Measurements from ENCODE around the gene P2RX4.
A peak's percentile ranks its signal among the peaks of the same experiment; 100 is the strongest.

The P2RX4 gene

DNA sequence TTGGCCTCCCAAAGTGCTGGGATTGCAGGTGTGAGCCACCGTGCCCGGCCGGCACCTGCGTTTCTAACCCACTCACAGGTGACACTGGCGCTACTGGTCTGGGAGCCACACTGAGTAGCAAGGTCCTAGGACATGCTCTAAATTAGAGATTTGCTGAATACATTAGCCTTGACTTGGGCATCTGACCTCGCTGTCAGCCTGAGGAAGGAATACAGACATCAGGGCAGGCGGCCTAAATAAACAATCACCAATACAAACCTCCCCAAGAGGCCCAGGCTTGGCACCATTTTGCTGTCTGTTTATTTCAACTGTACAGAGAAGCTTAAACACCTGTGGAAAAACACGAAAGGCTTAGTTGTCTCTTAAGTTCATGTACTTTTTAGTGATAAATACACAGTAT lies 27.5 kb downstream of the P2RX4 start:
- WGBS: 97% methylated on average over 8 of the region's 8 CpGs
- no peaks in the 10 kb centered on the region for H3K9me3 ChIP-seq (ENCODE audit: insufficient read depth, low read depth, low read length)
- H3K4me3 ChIP-seq (ENCODE audit: low read length): no peak overlapping the region
- no peak overlapping the region for H3K27ac ChIP-seq (ENCODE audit: low read depth, low read length)
- peaks cover 28% of the 10 kb centered on the region for H3K4me1 ChIP-seq (ENCODE audit: insufficient read depth, low read length)
- no peak overlapping the region for H3K9ac ChIP-seq (ENCODE audit: low read depth, low read length)
- H3K27me3 ChIP-seq (ENCODE audit: insufficient read depth, low read length): no peaks in the 10 kb centered on the region
- H3K36me3 ChIP-seq (ENCODE audit: insufficient read depth, low read length): 0 out of 2 replicates have a peak, but pooled peaks cover 4% of the 10 kb centered on the region

DNA sequence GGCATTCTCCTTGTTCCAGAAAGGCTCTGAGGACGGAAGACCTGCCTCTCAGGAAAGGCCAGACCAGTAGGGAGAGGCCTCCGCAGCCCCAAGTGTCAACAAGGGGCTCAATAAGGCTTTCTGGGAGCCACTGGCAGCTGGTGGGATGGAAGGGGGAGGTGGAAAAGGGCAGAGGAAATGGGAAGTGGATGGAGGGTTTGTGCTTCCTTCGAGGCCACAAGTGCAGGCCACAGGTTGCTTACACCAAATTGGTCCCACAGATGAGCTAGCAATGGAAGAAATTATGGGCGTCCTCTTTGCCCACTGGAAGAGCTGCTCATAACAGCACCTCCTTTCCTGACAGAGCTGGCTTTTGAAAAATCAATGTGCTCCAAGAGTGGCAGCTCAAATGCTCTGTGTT lies 28.2 kb downstream of the P2RX4 start:
- peaks cover 28% of the 10 kb centered on the region for H3K4me1 ChIP-seq (ENCODE audit: insufficient read depth, low read length)
- 89% methylated on average over 4 of the region's 4 CpGs for WGBS
- H3K9ac ChIP-seq (ENCODE audit: low read depth, low read length): no peak overlapping the region
- H3K4me3 ChIP-seq (ENCODE audit: low read length): no peak overlapping the region
- no peaks in the 10 kb centered on the region for H3K27me3 ChIP-seq (ENCODE audit: insufficient read depth, low read length)
- 0 out of 2 replicates have a peak, but pooled peaks cover 4% of the 10 kb centered on the region for H3K36me3 ChIP-seq (ENCODE audit: insufficient read depth, low read length)
- H3K27ac ChIP-seq (ENCODE audit: low read depth, low read length): peak overlapping the region; percentile 74; the same call in 1 of the 2 replicates
- H3K9me3 ChIP-seq (ENCODE audit: insufficient read depth, low read depth, low read length): no peaks in the 10 kb centered on the region

GRCh38 chr12:121238604-121239350 lies 28.8 kb downstream of the P2RX4 start:
- Histone ChIP-seq H3K4me1 (ENCODE audit: insufficient read depth, low read length) (peaks cover 28% of the 10 kb centered on the region), H3K9me3 (ENCODE audit: insufficient read depth, low read depth, low read length) (no peaks in the 10 kb centered on the region), H3K4me3 (ENCODE audit: low read length) (no peak overlapping the region), H3K36me3 (ENCODE audit: insufficient read depth, low read length) (peaks cover 9% of the 10 kb centered on the region), H3K27me3 (ENCODE audit: insufficient read depth, low read length) (no peaks in the 10 kb centered on the region), H3K9ac (ENCODE audit: low read depth, low read length) (no peak overlapping the region; the same call in 1 of the 2 replicates), H3K27ac (ENCODE audit: low read depth, low read length) (peak overlapping the region; percentile 74)
- 62% methylated on average over 7 of the region's 7 CpGs for WGBS

GRCh38 chr12:121239351-121240061 lies 29.6 kb downstream of the P2RX4 start:
- peaks cover 14% of the 10 kb centered on the region for H3K36me3 ChIP-seq (ENCODE audit: insufficient read depth, low read length)
- H3K27me3 ChIP-seq (ENCODE audit: insufficient read depth, low read length): no peaks in the 10 kb centered on the region
- 95% methylated on average over 6 of the region's 6 CpGs for WGBS
- peak overlapping the region; percentile 74 for H3K27ac ChIP-seq (ENCODE audit: low read depth, low read length)
- H3K9ac ChIP-seq (ENCODE audit: low read depth, low read length): no peak overlapping the region
- peaks cover 28% of the 10 kb centered on the region for H3K4me1 ChIP-seq (ENCODE audit: insufficient read depth, low read length)
- no peak overlapping the region for H3K4me3 ChIP-seq (ENCODE audit: low read length)
- no peaks in the 10 kb centered on the region for H3K9me3 ChIP-seq (ENCODE audit: insufficient read depth, low read depth, low read length)

DNA sequence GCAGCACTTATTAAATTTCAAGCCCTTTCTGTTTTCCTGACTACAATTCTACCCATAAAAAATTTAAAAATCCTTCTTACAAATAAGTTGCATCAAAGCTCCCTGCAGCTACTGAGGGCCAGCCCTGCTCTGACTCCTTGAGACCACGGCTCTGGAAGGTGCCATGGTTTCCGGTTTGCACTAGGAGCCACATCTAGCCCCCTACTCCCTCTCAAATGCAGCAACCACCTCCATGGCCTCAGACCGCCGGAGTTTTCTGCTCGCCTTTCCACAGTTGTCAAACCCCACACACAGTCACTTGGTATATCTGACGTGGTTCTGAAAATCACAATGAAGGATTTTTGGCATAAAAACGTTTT lies 30.1 kb downstream of the P2RX4 start:
- Histone ChIP-seq H3K27ac (ENCODE audit: low read depth, low read length) (no peak overlapping the region), H3K9me3 (ENCODE audit: insufficient read depth, low read depth, low read length) (no peaks in the 10 kb centered on the region), H3K9ac (ENCODE audit: low read depth, low read length) (no peak overlapping the region), H3K4me3 (ENCODE audit: low read length) (no peak overlapping the region), H3K4me1 (ENCODE audit: insufficient read depth, low read length) (peaks cover 28% of the 10 kb centered on the region), H3K27me3 (ENCODE audit: insufficient read depth, low read length) (no peaks in the 10 kb centered on the region), H3K36me3 (ENCODE audit: insufficient read depth, low read length) (peaks cover 19% of the 10 kb centered on the region)
- 93% methylated on average over 7 of the region's 7 CpGs for WGBS

- H3K27ac ChIP-seq (ENCODE audit: low read depth, low read length): no peak overlapping the region
- no peaks in the 10 kb centered on the region for H3K27me3 ChIP-seq (ENCODE audit: insufficient read depth, low read length)
- H3K4me3 ChIP-seq (ENCODE audit: low read length): no peak overlapping the region
- no peak overlapping the region for H3K9ac ChIP-seq (ENCODE audit: low read depth, low read length)
- no peaks in the 10 kb centered on the region for H3K9me3 ChIP-seq (ENCODE audit: insufficient read depth, low read depth, low read length)
- H3K4me1 ChIP-seq (ENCODE audit: insufficient read depth, low read length): peaks cover 28% of the 10 kb centered on the region
- peaks cover 20% of the 10 kb centered on the region for H3K36me3 ChIP-seq (ENCODE audit: insufficient read depth, low read length)
- 83% methylated on average over 38 of the region's 38 CpGs for WGBS
Observed at GRCh38 chr12:121240484-121241101, 30.7 kb downstream of the P2RX4 start.

GRCh38 chr12:121241156-121241970 lies 31.4 kb downstream of the P2RX4 start:
- H3K27ac ChIP-seq (ENCODE audit: low read depth, low read length): no peak overlapping the region
- H3K36me3 ChIP-seq (ENCODE audit: insufficient read depth, low read length): peaks cover 20% of the 10 kb centered on the region
- 93% methylated on average over 17 of the region's 17 CpGs for WGBS
- H3K9me3 ChIP-seq (ENCODE audit: insufficient read depth, low read depth, low read length): no peaks in the 10 kb centered on the region
- H3K9ac ChIP-seq (ENCODE audit: low read depth, low read length): no peak overlapping the region
- peaks cover 28% of the 10 kb centered on the region for H3K4me1 ChIP-seq (ENCODE audit: insufficient read depth, low read length)
- H3K27me3 ChIP-seq (ENCODE audit: insufficient read depth, low read length): no peaks in the 10 kb centered on the region
- no peak overlapping the region for H3K4me3 ChIP-seq (ENCODE audit: low read length)

- Histone ChIP-seq H3K4me1 (ENCODE audit: insufficient read depth, low read length) (0 out of 2 replicates have a peak, but pooled peaks cover 7% of the 10 kb centered on the region), H3K9ac (ENCODE audit: low read depth, low read length) (no peak overlapping the region), H3K36me3 (ENCODE audit: insufficient read depth, low read length) (peaks cover 41% of the 10 kb centered on the region), H3K9me3 (ENCODE audit: insufficient read depth, low read depth, low read length) (no peaks in the 10 kb centered on the region), H3K4me3 (ENCODE audit: low read length) (no peak overlapping the region), H3K27ac (ENCODE audit: low read depth, low read length) (no peak overlapping the region), H3K27me3 (ENCODE audit: insufficient read depth, low read length) (no peaks in the 10 kb centered on the region)
- 92% methylated on average over 14 of the region's 14 CpGs for WGBS
Observed at GRCh38 chr12:121245031-121245430, 35.1 kb downstream of the P2RX4 start.

- Histone ChIP-seq H3K9ac (ENCODE audit: low read depth, low read length) (no peak overlapping the region), H3K27me3 (ENCODE audit: insufficient read depth, low read length) (no peaks in the 10 kb centered on the region), H3K4me3 (ENCODE audit: low read length) (no peak overlapping the region), H3K27ac (ENCODE audit: low read depth, low read length) (no peak overlapping the region), H3K4me1 (ENCODE audit: insufficient read depth, low read length) (0 out of 2 replicates have a peak, but pooled peaks cover under 1% of the 10 kb centered on the region), H3K9me3 (ENCODE audit: insufficient read depth, low read depth, low read length) (no peaks in the 10 kb centered on the region), H3K36me3 (ENCODE audit: insufficient read depth, low read length) (peaks cover 50% of the 10 kb centered on the region)
- 87% methylated on average over 7 of the region's 7 CpGs for WGBS
Observed at GRCh38 chr12:121245951-121246350, 36.0 kb downstream of the P2RX4 start.

DNA sequence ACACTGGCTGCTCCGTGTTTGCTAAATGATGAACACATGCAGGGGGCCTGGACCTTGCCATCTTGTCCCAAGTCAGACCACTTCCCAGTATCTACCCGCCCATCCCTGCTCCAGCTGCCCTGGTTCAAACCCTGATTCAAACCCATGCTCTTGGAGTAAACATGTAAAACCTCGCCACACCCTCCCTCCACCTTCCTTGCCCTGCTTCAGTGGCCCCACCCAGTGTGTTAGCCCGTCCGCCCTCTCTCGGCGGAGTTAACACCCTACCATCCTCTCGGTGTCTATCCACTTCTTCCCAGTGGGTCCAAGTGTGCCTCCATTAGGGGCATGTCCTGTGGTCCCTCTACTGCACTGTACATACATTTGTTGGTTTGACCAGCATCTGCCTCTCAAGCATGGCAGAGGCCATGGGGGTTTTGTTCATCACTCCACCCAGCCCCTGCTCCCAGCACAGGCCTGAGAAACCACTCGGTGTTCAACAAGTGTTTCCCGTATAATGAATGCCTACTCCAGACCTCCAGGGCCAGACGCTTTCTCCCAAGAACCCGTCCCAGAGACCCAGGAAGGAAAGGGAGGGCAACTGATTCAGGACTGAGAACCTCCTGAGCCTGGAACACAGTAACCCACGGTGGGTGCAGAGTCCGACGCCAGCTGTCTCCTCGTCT lies 37.1 kb downstream of the P2RX4 start:
- H3K27me3 ChIP-seq (ENCODE audit: insufficient read depth, low read length): no peaks in the 10 kb centered on the region
- 95% methylated on average over 16 of the region's 16 CpGs for WGBS
- H3K27ac ChIP-seq (ENCODE audit: low read depth, low read length): no peak overlapping the region
- no peaks in the 10 kb centered on the region for H3K4me1 ChIP-seq (ENCODE audit: insufficient read depth, low read length)
- peaks cover 56% of the 10 kb centered on the region for H3K36me3 ChIP-seq (ENCODE audit: insufficient read depth, low read length)
- H3K9me3 ChIP-seq (ENCODE audit: insufficient read depth, low read depth, low read length): no peaks in the 10 kb centered on the region
- H3K9ac ChIP-seq (ENCODE audit: low read depth, low read length): no peak overlapping the region
- H3K4me3 ChIP-seq (ENCODE audit: low read length): no peak overlapping the region
